Lung (tissue), 12 donors: Measurements from ENCODE around the gene NXPH3. TPM values are rescaled to one million over a fixed set of nuclear protein-coding genes. Genes with fewer than 3 reads are reported as not detected.

Experiments
- ATAC-seq: fragments of 200-7000 bp; cut with Tn5 transposase; one replicate; pipeline ENCODE4 v1.9.1; 2020; ENCODE audit warnings: moderate number of reproducible peaks; ENCODE audit not compliant: insufficient read depth, low FRiP score
- DNase-seq, 3 donors: peaks; one replicate each; pipeline ENCODE4 v3.0.0-alpha.2; 2013 to 2017
- H3K27ac ChIP-seq, 2 donors: one replicate each; pipeline ENCODE4 v1.5.1; 2013; ENCODE audit warnings: mild to moderate bottlenecking in 2 of 2, moderate library complexity in 2 of 2, control low read depth in 1 of 2, inconsistent platforms in 1 of 2, low read depth in 1 of 2, low read length in 1 of 2
- H3K27me3 ChIP-seq, 3 donors: one replicate each; pipeline ENCODE4 v1.5.1; 2013; ENCODE audit warnings: low read length in 2 of 3; ENCODE audit not compliant: control insufficient read depth in 3 of 3, insufficient read depth in 3 of 3
- H3K36me3 ChIP-seq, 4 donors: one replicate each; pipeline ENCODE4 v1.5.1; 2013; ENCODE audit warnings: low read length in 4 of 4, mild to moderate bottlenecking in 1 of 4, moderate library complexity in 1 of 4; ENCODE audit not compliant: control insufficient read depth in 4 of 4, insufficient read depth in 4 of 4
- H3K4me1 ChIP-seq, 5 donors: one replicate each; pipeline ENCODE4 v1.5.1; 2013; ENCODE audit warnings: low read length in 5 of 5, mild to moderate bottlenecking in 2 of 5, moderate library complexity in 1 of 5; ENCODE audit not compliant: control insufficient read depth in 5 of 5, insufficient read depth in 5 of 5
- H3K4me3 ChIP-seq: one replicate; pipeline ENCODE4 v1.5.1; 2013; ENCODE audit warnings: mild to moderate bottlenecking, control low read depth, moderate library complexity
- H3K9ac ChIP-seq, 2 donors: one replicate each; pipeline ENCODE4 v1.5.1; 2013; ENCODE audit warnings: low read length in 2 of 2, control low read depth in 1 of 2; ENCODE audit not compliant: insufficient read depth in 1 of 2
- H3K9me3 ChIP-seq, 4 donors: one replicate each; pipeline ENCODE4 v1.5.1; 2013; ENCODE audit warnings: low read length in 3 of 4, mild to moderate bottlenecking in 1 of 4, moderate library complexity in 1 of 4; ENCODE audit not compliant: control insufficient read depth in 4 of 4, insufficient read depth in 3 of 4
- CTCF ChIP-seq: IDR thresholded peaks from 2 replicates; pipeline ENCODE4 v1.5.1; 2012; ENCODE audit warnings: mild to moderate bottlenecking; ENCODE audit errors: control extremely low read depth, extremely low read depth
- WGBS, 2 donors: extraction: QIAGEN DNeasy Blood & Tissue Kit; methylation state at CpG; one replicate each; pipeline ENCODE4 v1.1.7; 2013; 5-methylcytosine and 5-hydroxymethylcytosine counted together
- polyA plus RNA-seq, 2 donors: library from polyadenylated mRNA; stranded (reverse); fragments of 200-250 nt; gene quantifications; one replicate each; pipeline ENCODE4 v1.2.1, GENCODE V29; 2013
- total RNA-seq, 2 donors: library from RNA; depleted of rRNA in 1 of 2; stranded (reverse); fragments of >200 nt in 1 of 2; gene quantifications; one replicate each; pipeline ENCODE4 v1.2.1, GENCODE V29; 2014 to 2021
- donor health status: control.
- donor health status: control.
- donor health status: Bipolar disorder and iron deficiency.
- donor health status: healthy.
- donor health status: DM: yes; HTN: yes; CAD: no.

The NXPH3 gene
- total and polyA plus RNA-seq, 4 donors = 1.1 to 3.1 (median 2.0) TPM

- peaks cover 0 to 11% (median 0%) of the 10 kb centered on the region in 3 donors for H3K27me3 ChIP-seq
- H3K36me3 ChIP-seq = no peaks in the 10 kb centered on the region
- H3K9ac ChIP-seq = no peak overlapping the region
- TF ChIP-seq CTCF = no peak
- H3K9me3 ChIP-seq = no peaks in the 10 kb centered on the region
- 98 to 100% methylated on average over 1 of the region's 1 CpG for WGBS, 2 donors
- no peak overlapping the region for H3K4me3 ChIP-seq
- H3K4me1 ChIP-seq = peaks cover 0 to 4% (median 0%) of the 10 kb centered on the region in 5 donors
- no peak for DNase-seq
- ATAC-seq = no peak
- no peak overlapping the region for H3K27ac ChIP-seq
Observed at GRCh38 chr17:49530118-49530517, 45.6 kb upstream of the NXPH3 start.

GRCh38 chr17:49543860-49544259, 31.8 kb upstream of the NXPH3 start:
- no peak overlapping the region for H3K9ac ChIP-seq
- H3K4me1 ChIP-seq = peaks cover 0 to 10% (median 5%) of the 10 kb centered on the region in 5 donors
- no peak for DNase-seq
- no peak for ATAC-seq
- no peaks in the 10 kb centered on the region for H3K36me3 ChIP-seq
- H3K4me3 ChIP-seq = no peak overlapping the region
- TF ChIP-seq CTCF = no peak
- 90 to 94% methylated on average over 3 of the region's 3 CpGs for WGBS, 2 donors
- no peak overlapping the region for H3K27ac ChIP-seq
- H3K9me3 ChIP-seq = no peaks in the 10 kb centered on the region
- H3K27me3 ChIP-seq = no peaks in the 10 kb centered on the region

GRCh38 chr17:49545007-49545660, 30.5 kb upstream of the NXPH3 start:
- TF ChIP-seq CTCF = no peak
- H3K4me3 ChIP-seq = no peak overlapping the region
- 74 to 83% methylated on average over 8 of the region's 8 CpGs for WGBS, 2 donors
- no peaks in the 10 kb centered on the region for H3K27me3 ChIP-seq
- ATAC-seq = no peak
- H3K4me1 ChIP-seq = peaks cover 0 to 10% (median 5%) of the 10 kb centered on the region in 5 donors
- H3K9me3 ChIP-seq = no peaks in the 10 kb centered on the region
- DNase-seq = no peak
- H3K27ac ChIP-seq = no peak overlapping the region
- H3K9ac ChIP-seq = no peak overlapping the region
- no peaks in the 10 kb centered on the region for H3K36me3 ChIP-seq
